OCI-LY1 (cell line): ENCODE data around the gene ZNF362.

ENCODE experiments used
- H2AFZ ChIP-seq: fragments of 200-600 bp; sonication (generic), shearing (Covaris generic); 2 replicates; pipeline ENCODE4 v1.6.0; 2014; ENCODE audit warnings: antibody characterized with exemption, mild to moderate bottlenecking, low read length
- H3F3A ChIP-seq: fragments of 200-600 bp; sonication (generic), shearing (Covaris generic); 2 replicates; pipeline ENCODE4 v1.6.0; 2014; ENCODE audit warnings: mild to moderate bottlenecking, antibody characterized with exemption, low read length, moderate library complexity; ENCODE audit not compliant: insufficient read depth
- H3K27ac ChIP-seq: fragments of 200-600 bp; sonication (generic); 2 replicates; pipeline ENCODE4 v1.5.1; 2014; ENCODE audit warnings: low read length, mixed run types, mild to moderate bottlenecking, low read depth; ENCODE audit not compliant: poor library complexity, severe bottlenecking
- H3K27me3 ChIP-seq: fragments of 200-600 bp; sonication (generic); 2 replicates; pipeline ENCODE4 v1.6.0; 2014; ENCODE audit warnings: antibody characterized with exemption, mild to moderate bottlenecking, low read length, moderate library complexity; ENCODE audit not compliant: insufficient read depth
- H3K36me3 ChIP-seq: fragments of 200-600 bp; sonication (generic); 2 replicates; pipeline ENCODE4 v1.6.1; 2014; ENCODE audit warnings: mild to moderate bottlenecking, antibody characterized with exemption, low read length, moderate library complexity, mixed read lengths; ENCODE audit not compliant: insufficient read depth
- H3K4me1 ChIP-seq: fragments of 200-600 bp; sonication (generic); 2 replicates; pipeline ENCODE4 v1.5.1; 2014; ENCODE audit warnings: mild to moderate bottlenecking, low read length, moderate library complexity; ENCODE audit not compliant: insufficient read depth, severe bottlenecking
- H3K4me2 ChIP-seq: fragments of 200-600 bp; sonication (generic), shearing (Covaris generic); 2 replicates; pipeline ENCODE4 v1.6.1; 2014; ENCODE audit warnings: low read length
- H3K4me3 ChIP-seq: fragments of 200-600 bp; sonication (generic); 2 replicates; pipeline ENCODE4 v1.5.1; 2014; ENCODE audit warnings: low read length, low read depth, mild to moderate bottlenecking, mixed read lengths; ENCODE audit not compliant: poor library complexity, severe bottlenecking
- H3K79me2 ChIP-seq: fragments of 200-600 bp; shearing (Covaris generic); 2 replicates; pipeline ENCODE4 v1.6.1; 2016; ENCODE audit warnings: mixed run types, low read length, mixed read lengths; ENCODE audit not compliant: insufficient read depth
- H3K9ac ChIP-seq: fragments of 200-600 bp; sonication (generic), shearing (Covaris generic); 2 replicates; pipeline ENCODE4 v1.6.1; 2014; ENCODE audit warnings: mild to moderate bottlenecking, low read length, mixed read lengths
- H3K9me2 ChIP-seq: fragments of 200-600 bp; sonication (generic), shearing (Covaris generic); 2 replicates; pipeline ENCODE4 v1.6.1; 2014; ENCODE audit warnings: low read depth, mild to moderate bottlenecking, low read length, mixed read lengths
- H3K9me3 ChIP-seq: fragments of 200-600 bp; shearing (Covaris generic); 2 replicates; pipeline ENCODE4 v1.6.1; 2014; ENCODE audit warnings: low read length, mixed read lengths
- H4K20me1 ChIP-seq: fragments of 200-600 bp; sonication (generic), shearing (Covaris generic); 2 replicates; pipeline ENCODE4 v1.6.0; 2016; ENCODE audit warnings: mild to moderate bottlenecking, low read length; ENCODE audit not compliant: insufficient read depth
- EZH2 ChIP-seq: fragments of 200-600 bp; sonication (generic), shearing (Covaris generic); IDR thresholded peaks from 2 replicates; pipeline ENCODE4 v1.8.0; 2017; ENCODE audit warnings: borderline replicate concordance, mixed run types, mild to moderate bottlenecking, antibody characterized with exemption, low read length, moderate library complexity, mixed read lengths
- TF ChIP-seq, protein P1 (sequence below): fragments of 200-600 bp; sonication (generic), shearing (Covaris generic); IDR thresholded peaks from 2 replicates; pipeline ENCODE4 v1.5.1; 2017; ENCODE audit warnings: mild to moderate bottlenecking, antibody characterized with exemption, low read length, moderate library complexity, mixed read lengths

ZNF362 gene

DNA sequence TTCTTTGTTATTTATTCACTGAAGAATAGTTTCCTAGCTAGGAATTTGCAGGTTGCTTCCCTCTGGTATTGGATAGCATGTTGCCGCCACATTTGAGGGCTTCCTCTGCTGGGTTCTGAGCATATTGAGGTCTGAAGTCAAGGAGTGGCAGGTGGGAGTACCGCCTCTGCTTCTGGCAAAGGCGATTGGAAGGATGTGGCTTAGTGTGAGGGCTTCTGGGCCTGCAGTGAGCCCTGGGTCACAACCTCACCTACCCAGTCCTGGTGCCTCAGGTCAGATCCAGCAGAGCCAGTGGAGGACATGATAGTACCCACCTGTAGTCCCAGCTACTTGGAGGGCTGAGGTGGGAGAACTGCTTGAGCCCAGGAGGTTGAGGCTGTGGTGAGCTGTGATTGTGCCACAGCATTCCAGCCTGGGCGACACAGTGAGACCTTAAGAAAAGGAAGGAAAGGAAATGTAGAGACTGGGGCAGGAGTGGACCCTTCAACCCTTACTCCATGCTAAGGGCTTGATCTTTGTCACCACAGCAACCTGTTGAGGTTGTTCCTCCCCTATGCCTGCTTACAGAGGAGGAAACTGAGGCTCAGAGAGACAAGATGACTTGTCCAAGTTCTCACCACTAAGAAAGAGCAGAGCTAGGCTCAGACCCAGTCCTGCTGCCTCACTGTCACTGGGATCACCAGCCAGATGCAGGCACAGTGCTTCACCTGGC lies 41.8 kb downstream of the ZNF362 start:
- H3K9me3 ChIP-seq: no peaks in the 10 kb centered on the region
- no peaks in the 10 kb centered on the region for H4K20me1 ChIP-seq
- no peaks in the 10 kb centered on the region for H3K27me3 ChIP-seq
- H2AFZ ChIP-seq: no peak overlapping the region
- H3K36me3 ChIP-seq: no peaks in the 10 kb centered on the region
- TF ChIP-seq, protein P1, sequence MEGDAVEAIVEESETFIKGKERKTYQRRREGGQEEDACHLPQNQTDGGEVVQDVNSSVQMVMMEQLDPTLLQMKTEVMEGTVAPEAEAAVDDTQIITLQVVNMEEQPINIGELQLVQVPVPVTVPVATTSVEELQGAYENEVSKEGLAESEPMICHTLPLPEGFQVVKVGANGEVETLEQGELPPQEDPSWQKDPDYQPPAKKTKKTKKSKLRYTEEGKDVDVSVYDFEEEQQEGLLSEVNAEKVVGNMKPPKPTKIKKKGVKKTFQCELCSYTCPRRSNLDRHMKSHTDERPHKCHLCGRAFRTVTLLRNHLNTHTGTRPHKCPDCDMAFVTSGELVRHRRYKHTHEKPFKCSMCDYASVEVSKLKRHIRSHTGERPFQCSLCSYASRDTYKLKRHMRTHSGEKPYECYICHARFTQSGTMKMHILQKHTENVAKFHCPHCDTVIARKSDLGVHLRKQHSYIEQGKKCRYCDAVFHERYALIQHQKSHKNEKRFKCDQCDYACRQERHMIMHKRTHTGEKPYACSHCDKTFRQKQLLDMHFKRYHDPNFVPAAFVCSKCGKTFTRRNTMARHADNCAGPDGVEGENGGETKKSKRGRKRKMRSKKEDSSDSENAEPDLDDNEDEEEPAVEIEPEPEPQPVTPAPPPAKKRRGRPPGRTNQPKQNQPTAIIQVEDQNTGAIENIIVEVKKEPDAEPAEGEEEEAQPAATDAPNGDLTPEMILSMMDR: no peak
- TF ChIP-seq EZH2: no peak
- no peak overlapping the region for H3K4me3 ChIP-seq
- H3K27ac ChIP-seq: no peak overlapping the region
- H3K79me2 ChIP-seq: no peaks in the 10 kb centered on the region
- H3K4me1 ChIP-seq: no peaks in the 10 kb centered on the region
- no peaks in the 10 kb centered on the region for H3K9me2 ChIP-seq
- no peak overlapping the region for H3K9ac ChIP-seq
- no peaks in the 10 kb centered on the region for H3F3A ChIP-seq
- H3K4me2 ChIP-seq: no peak overlapping the region

DNA sequence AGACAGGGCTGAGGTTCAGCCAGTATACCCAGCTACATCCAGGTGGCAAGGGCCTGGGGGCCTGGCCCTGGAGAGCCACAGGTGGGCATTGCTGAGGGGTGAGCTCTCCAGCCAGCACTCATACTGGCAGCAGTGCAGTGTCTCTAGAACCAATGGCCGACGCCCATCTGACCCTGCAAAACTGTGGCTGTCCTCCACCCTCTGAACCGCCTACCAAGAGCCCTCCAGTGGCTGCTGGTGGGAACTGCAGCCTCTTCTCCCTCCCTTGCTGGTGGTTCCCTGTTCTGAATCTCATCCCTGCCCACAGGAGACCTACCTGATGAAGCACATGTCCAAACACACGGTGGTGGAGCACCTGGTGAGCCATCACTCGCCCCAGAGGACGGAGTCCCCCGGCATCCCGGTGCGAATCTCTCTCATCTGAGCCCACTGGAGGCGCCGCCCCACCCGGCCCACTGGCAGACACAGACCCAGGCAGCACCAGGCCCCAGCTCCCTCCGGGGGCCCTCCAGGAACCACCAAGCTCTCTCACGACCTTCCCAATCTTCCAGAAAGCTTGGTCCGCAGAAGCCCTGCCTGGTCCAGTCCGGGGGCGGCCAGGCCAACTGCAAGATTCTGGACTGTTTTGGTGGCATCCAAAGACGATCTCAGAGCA lies 42.5 kb downstream of the ZNF362 start:
- H3K4me2 ChIP-seq: no peak overlapping the region
- no peaks in the 10 kb centered on the region for H3K9me3 ChIP-seq
- H4K20me1 ChIP-seq: no peaks in the 10 kb centered on the region
- H3K79me2 ChIP-seq: no peaks in the 10 kb centered on the region
- TF ChIP-seq, protein P1: peak; percentile 81
- TF ChIP-seq EZH2: no peak
- no peaks in the 10 kb centered on the region for H3K27me3 ChIP-seq
- H3K4me3 ChIP-seq: no peak overlapping the region
- no peak overlapping the region for H2AFZ ChIP-seq
- H3K9me2 ChIP-seq: no peaks in the 10 kb centered on the region
- no peak overlapping the region for H3K27ac ChIP-seq
- no peaks in the 10 kb centered on the region for H3K36me3 ChIP-seq
- H3K9ac ChIP-seq: no peak overlapping the region
- no peaks in the 10 kb centered on the region for H3F3A ChIP-seq
- no peaks in the 10 kb centered on the region for H3K4me1 ChIP-seq

DNA sequence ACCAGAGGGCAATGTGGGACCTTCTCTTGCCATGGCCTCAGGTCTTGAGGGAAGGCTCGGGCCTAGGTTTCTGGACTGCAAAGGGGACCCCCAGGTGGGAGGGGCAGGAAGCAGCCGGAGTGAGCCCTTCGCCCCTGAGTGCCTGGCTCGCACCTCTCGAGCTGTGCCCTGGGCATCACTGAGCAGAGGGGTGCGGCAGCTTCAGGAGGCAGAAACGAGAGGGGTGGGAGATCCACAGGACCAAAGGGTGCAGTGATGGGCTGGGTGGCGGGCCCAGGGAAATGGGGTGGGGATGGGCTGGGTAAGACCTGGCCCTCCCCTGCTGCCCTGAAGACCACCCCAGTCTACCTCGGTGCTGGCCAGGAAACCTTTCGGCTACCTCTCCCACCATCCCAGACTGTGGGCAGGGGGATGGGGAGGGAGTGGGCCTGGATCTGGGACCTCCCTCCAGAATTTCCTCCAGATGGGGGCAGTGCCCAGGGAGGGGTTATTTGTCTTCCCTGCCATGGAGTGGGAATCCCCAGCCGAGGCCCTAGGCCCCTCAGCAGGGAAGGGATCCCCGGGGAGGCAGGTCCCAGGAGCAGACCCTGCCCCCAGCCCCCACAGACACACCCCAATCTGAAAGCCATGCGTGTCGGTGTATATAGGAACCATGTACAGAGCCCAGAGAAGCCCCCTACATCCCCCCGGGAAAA lies 43.3 kb downstream of the ZNF362 start:
- Histone ChIP-seq H3K4me2 (no peak overlapping the region), H3K27ac (no peak overlapping the region), H3K4me1 (no peaks in the 10 kb centered on the region), H3F3A (no peaks in the 10 kb centered on the region), H2AFZ (no peak overlapping the region), H3K9ac (no peak overlapping the region), H3K9me3 (no peaks in the 10 kb centered on the region), H3K36me3 (no peaks in the 10 kb centered on the region), H3K27me3 (no peaks in the 10 kb centered on the region), H4K20me1 (no peaks in the 10 kb centered on the region), H3K79me2 (no peaks in the 10 kb centered on the region), H3K9me2 (no peaks in the 10 kb centered on the region), H3K4me3 (no peak overlapping the region)
- TF ChIP-seq EZH2: no peak
